ENCODE results near the gene EGFL6. TPM values are rescaled to one million over a fixed set of nuclear protein-coding genes. Genes with fewer than 3 reads are reported as not detected.
"Not testable (repeated sequence)": the region's sequence is repeated elsewhere in the genome, so short reads cannot be mapped to it uniquely, and the experiment has no call there.

Gene EGFL6
- total and polyA plus RNA-seq, 7 experiments from 2014 or later = 12.6 TPM; not detected in 6

DNA sequence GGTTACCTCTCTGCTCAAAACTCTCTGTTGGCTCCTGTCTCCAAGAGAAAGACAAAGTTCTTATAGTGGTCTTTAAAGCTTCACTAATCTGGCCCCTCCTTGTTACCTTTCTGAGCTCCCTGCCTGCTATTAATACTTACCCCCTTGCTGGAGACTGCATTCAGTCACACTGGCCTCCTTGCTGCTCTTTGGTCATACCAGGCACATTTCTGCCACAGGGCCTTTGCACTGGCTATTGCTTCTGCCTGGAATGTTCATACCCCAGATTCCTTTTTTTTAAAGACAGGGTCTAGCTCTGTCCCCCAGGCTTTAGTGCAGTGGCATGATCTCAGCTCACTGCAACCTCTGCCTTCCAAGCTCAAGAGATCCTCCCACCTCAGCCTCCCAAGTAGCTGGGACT lies 103.6 kb downstream of the EGFL6 start:
- DNase-seq (no peak), ATAC-seq (no peak)
- Mint-ChIP-seq H3K4me3 (no peak overlapping the region), H3K4me1 (peaks cover 0 to 4% (median 0%) of the 10 kb centered on the region in 7 donors), H3K27ac (no peak overlapping the region), H3K36me3 (peaks cover 0 to 32% (median 24%) of the 10 kb centered on the region in 5 donors), H3K27me3 (no peaks in the 10 kb centered on the region), H3K9me3 (peaks cover 0 to 6% (median 0%) of the 10 kb centered on the region in 11 donors)
- Histone ChIP-seq H3K27me3 (ENCODE audit: control insufficient read depth in 2 of 2, insufficient read depth in 2 of 2, low read length in 2 of 2) (no peaks in the 10 kb centered on the region), H3K9me3 (ENCODE audit: control insufficient read depth in 2 of 3, low read length in 3 of 3) (no peaks in the 10 kb centered on the region), H3K4me1 (ENCODE audit: control insufficient read depth in 2 of 2, insufficient read depth in 2 of 2, low read length in 2 of 2) (no peaks in the 10 kb centered on the region), H3K4me3 (ENCODE audit: low read length) (no peak overlapping the region), H3K27ac (ENCODE audit: low read depth, low read length) (no peak overlapping the region), H3K36me3 (ENCODE audit: control insufficient read depth in 2 of 3, insufficient read depth in 3 of 3, low read length in 3 of 3) (no peaks in the 10 kb centered on the region)
- ChIA-PET CTCF (no interaction called here), POLR2A (no interaction called here)
- intact Hi-C loops (cut with micrococcal nuclease) = no loop called here

DNA sequence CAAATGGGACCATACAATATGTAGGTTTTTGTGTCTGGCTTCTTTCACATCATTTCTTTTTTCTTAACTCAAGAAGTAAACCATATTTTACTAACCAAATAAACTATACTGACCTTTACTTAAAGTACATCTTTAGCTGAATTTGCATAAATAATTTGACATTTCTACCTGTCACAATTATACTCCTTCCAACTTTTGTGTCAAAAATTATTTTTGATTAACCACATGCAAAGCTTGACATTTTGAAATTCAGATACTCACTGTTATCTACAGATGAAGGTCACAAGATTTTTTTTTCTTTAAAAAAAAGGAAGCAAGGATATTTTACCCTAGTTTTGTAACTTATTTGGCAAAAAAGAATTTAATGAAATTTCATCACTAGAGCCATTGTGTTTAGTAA lies 107.5 kb downstream of the EGFL6 start:
- no peak overlapping the region for H3K27ac Mint-ChIP-seq
- CTCF ChIA-PET = no interaction called here
- no peak overlapping the region for H3K4me3 ChIP-seq (ENCODE audit: low read length)
- H3K4me1 Mint-ChIP-seq = peaks cover 0 to 1% (median 0%) of the 10 kb centered on the region in 7 donors
- no peak overlapping the region for H3K27ac ChIP-seq (ENCODE audit: low read depth, low read length)
- ATAC-seq (no peak), DNase-seq (no peak)
- H3K36me3 Mint-ChIP-seq = peaks cover 0 to 26% (median 21%) of the 10 kb centered on the region in 5 donors
- POLR2A ChIA-PET = no interaction called here
- no peaks in the 10 kb centered on the region for H3K27me3 Mint-ChIP-seq
- H3K27me3 ChIP-seq (ENCODE audit: control insufficient read depth in 2 of 2, insufficient read depth in 2 of 2, low read length in 2 of 2) = no peaks in the 10 kb centered on the region
- intact Hi-C loops (cut with micrococcal nuclease) = no loop called here
- no peaks in the 10 kb centered on the region for H3K4me1 ChIP-seq (ENCODE audit: control insufficient read depth in 2 of 2, insufficient read depth in 2 of 2, low read length in 2 of 2)
- peaks cover 0 to 8% (median 0%) of the 10 kb centered on the region in 11 donors for H3K9me3 Mint-ChIP-seq
- no peak overlapping the region for H3K4me3 Mint-ChIP-seq
- no peaks in the 10 kb centered on the region for H3K36me3 ChIP-seq (ENCODE audit: control insufficient read depth in 2 of 3, insufficient read depth in 3 of 3, low read length in 3 of 3)
- no peaks in the 10 kb centered on the region for H3K9me3 ChIP-seq (ENCODE audit: control insufficient read depth in 2 of 3, low read length in 3 of 3)

DNA sequence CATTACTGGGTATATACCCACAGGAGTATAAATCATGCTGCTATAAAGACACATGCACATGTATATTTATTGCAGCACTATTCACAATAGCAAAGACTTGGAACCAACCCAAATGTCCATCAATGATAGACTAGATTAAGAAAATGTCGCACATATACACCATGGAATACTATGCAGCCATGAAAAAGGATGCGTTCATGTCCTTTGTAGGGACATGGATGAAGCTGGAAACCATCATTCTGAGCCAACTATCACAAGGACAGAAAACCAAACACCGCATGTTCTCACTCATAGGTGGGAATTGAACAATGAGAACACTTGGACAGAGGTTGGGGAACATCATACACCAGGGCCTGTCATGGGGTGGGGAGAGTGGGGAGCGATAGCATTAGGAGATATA lies 110.3 kb downstream of the EGFL6 start:
- peaks cover 0 to 22% (median 16%) of the 10 kb centered on the region in 5 donors for H3K36me3 Mint-ChIP-seq
- H3K27ac ChIP-seq (ENCODE audit: low read depth, low read length); H3K4me1 Mint-ChIP-seq; H3K36me3 ChIP-seq (ENCODE audit: control insufficient read depth in 2 of 3, insufficient read depth in 3 of 3, low read length in 3 of 3); CTCF ChIA-PET; H3K9me3 ChIP-seq (ENCODE audit: control insufficient read depth in 2 of 3, low read length in 3 of 3); H3K4me3 ChIP-seq (ENCODE audit: low read length); H3K4me1 ChIP-seq (ENCODE audit: control insufficient read depth in 2 of 2, insufficient read depth in 2 of 2, low read length in 2 of 2); intact Hi-C loops (cut with micrococcal nuclease); DNase-seq; ATAC-seq; POLR2A ChIA-PET; H3K27me3 ChIP-seq (ENCODE audit: control insufficient read depth in 2 of 2, insufficient read depth in 2 of 2, low read length in 2 of 2); H3K27me3 Mint-ChIP-seq; H3K4me3 Mint-ChIP-seq; H3K27ac Mint-ChIP-seq: not testable (repeated sequence)
- peaks cover 0 to 17% (median 0%) of the 10 kb centered on the region in 11 donors for H3K9me3 Mint-ChIP-seq

DNA sequence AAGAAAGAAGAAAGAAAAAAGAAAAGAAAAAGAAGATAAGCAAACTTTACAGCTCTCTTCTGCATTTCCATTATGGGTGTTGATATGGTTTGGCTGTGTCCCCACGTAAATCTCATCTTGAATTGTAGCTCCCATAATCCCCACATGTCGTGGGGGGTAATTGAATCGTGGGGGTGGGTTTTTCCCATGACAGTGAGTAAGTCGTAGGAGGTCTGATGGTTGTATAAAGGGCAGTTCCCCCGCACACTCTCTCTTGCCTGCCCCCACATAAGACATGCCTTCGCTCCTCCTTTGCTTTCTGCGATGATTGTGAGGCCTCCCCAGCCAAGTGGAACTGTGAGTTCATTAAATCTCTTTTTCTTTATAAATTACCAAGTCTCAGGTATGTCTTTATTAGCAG lies 112.2 kb downstream of the EGFL6 start:
- Histone ChIP-seq H3K36me3 (ENCODE audit: control insufficient read depth in 2 of 3, insufficient read depth in 3 of 3, low read length in 3 of 3) (no peaks in the 10 kb centered on the region), H3K4me3 (ENCODE audit: low read length) (no peak overlapping the region), H3K27ac (ENCODE audit: low read depth, low read length) (no peak overlapping the region), H3K27me3 (ENCODE audit: control insufficient read depth in 2 of 2, insufficient read depth in 2 of 2, low read length in 2 of 2) (no peaks in the 10 kb centered on the region), H3K9me3 (ENCODE audit: control insufficient read depth in 2 of 3, low read length in 3 of 3) (no peaks in the 10 kb centered on the region), H3K4me1 (ENCODE audit: control insufficient read depth in 2 of 2, insufficient read depth in 2 of 2, low read length in 2 of 2) (no peaks in the 10 kb centered on the region)
- Mint-ChIP-seq H3K4me1 (peaks cover 0 to 7% (median 0%) of the 10 kb centered on the region in 7 donors), H3K4me3 (no peak overlapping the region), H3K9me3 (peaks cover 0 to 17% (median 0%) of the 10 kb centered on the region in 11 donors), H3K36me3 (peaks cover 0 to 20% (median 16%) of the 10 kb centered on the region in 5 donors), H3K27ac (no peak overlapping the region), H3K27me3 (no peaks in the 10 kb centered on the region)
- ChIA-PET POLR2A (no interaction called here), CTCF (no interaction called here)
- no peak for ATAC-seq
- no peak for DNase-seq
- intact Hi-C loops (cut with micrococcal nuclease) = no loop called here

Small RNA genes within 50 kb of the gene (microRNA-seq; reads per million reads assigned to microRNA genes)
- gene MIR6086 (ENCODE audit: borderline microRNAs expressed) = not detected

Other genes with a start within 250 kb of the EGFL6 start
- not detected for gene ATXN3L, start 249.5 kb upstream of the EGFL6 start, total RNA-seq
- not detected for gene ATXN3L, start 249.5 kb upstream of the EGFL6 start, polyA plus RNA-seq
- gene TCEANC, start 83.5 kb downstream of the EGFL6 start, total RNA-seq = 10 to 100 TPM in 3 of 5 experiments, 1 to 10 TPM in 2; 5.0 to 17.5 (median 11.4) TPM
- gene TCEANC, start 83.5 kb downstream of the EGFL6 start, polyA plus RNA-seq = 10 to 100 TPM in 1 of 2 donors, 1 to 10 TPM in 1; 9.0 to 12.4 TPM
- 10 to 100 TPM; 10.1 to 22.8 (median 18.3) TPM for gene RAB9A, start 119.5 kb downstream of the EGFL6 start, total RNA-seq
- gene RAB9A, start 119.5 kb downstream of the EGFL6 start, polyA plus RNA-seq = 10 to 100 TPM; 17.7 to 19.7 TPM
- gene TRAPPC2, start 165.0 kb downstream of the EGFL6 start, total RNA-seq = 10 to 100 TPM; 20.7 to 31.1 (median 23.5) TPM
- 10 to 100 TPM; 17.8 to 33.5 TPM for gene TRAPPC2, start 165.0 kb downstream of the EGFL6 start, polyA plus RNA-seq
- 100 to 1,000 TPM in 2 of 5 experiments, 10 to 100 TPM in 3; 30.4 to 142 (median 72.5) TPM for gene OFD1, start 165.1 kb downstream of the EGFL6 start, total RNA-seq
- gene OFD1, start 165.1 kb downstream of the EGFL6 start, polyA plus RNA-seq = 10 to 100 TPM; 30.4 to 32.7 TPM
- not detected for gene GPM6B, start 247.5 kb downstream of the EGFL6 start, total RNA-seq
- under 1 TPM; 0.18 to 0.27 TPM for gene GPM6B, start 247.5 kb downstream of the EGFL6 start, polyA plus RNA-seq